Measurements from ENCODE around the gene SLC38A3.

SLC38A3 gene

DNA sequence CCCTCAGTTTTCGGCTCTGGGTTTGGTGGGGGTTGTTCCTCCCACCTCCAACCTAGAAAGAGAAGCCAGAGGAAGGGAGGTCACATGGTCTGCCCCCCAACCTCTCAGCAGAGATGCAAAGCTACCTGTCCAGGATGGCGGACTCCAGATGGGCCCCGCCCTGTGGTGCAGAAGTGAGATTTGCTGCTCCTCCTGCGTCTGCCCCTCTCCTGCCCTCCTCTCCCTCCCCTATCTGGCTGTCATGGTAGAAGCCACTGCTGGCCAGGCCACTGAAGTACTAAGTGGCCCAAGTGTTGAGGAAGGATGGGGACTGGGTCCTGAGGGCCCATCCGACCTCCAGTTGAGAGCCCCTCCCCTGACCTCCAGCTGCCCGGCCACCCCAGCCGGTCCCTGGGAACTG lies 61.8 kb downstream of the SLC38A3 start:
- H3K4me3 ChIP-seq (ENCODE audit: low read length): peak overlapping the region; percentile 51
- no peak for TF ChIP-seq CTCF (conservative IDR thresholded peaks at IDR 0.05; ENCODE audit: low read depth, low read length)
- no peak for DNase-seq (ENCODE audit: low read depth)

- TF ChIP-seq CTCF (conservative IDR thresholded peaks at IDR 0.05; ENCODE audit: low read depth, low read length): peak; percentile 13
- peak overlapping the region; percentile 51 for H3K4me3 ChIP-seq (ENCODE audit: low read length)
- DNase-seq (ENCODE audit: low read depth): no peak
Measured at GRCh38 chr3:50267280-50267913, 62.3 kb downstream of the SLC38A3 start.

DNA sequence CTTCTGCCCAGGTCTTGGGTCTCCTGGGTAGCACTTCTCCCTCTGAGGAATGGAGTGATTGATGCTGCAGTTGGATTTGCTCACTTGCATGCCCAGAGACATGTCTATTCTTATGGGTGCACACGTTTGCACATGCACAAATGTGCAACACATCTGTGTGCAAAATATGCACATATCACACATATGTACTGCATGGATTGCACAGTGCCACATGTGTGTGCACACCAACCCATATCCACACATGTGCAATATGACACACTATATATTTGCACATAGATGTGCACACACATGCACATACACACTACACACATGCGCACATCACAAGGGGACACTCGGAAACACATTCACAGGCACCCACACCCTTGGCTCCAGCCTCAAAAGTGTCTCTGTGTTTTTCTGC lies 63.2 kb downstream of the SLC38A3 start:
- peak overlapping the region; percentile 51 for H3K4me3 ChIP-seq (ENCODE audit: low read length)
- no peak for DNase-seq (ENCODE audit: low read depth)
- no peak for TF ChIP-seq CTCF (conservative IDR thresholded peaks at IDR 0.05; ENCODE audit: low read depth, low read length)

- DNase-seq (ENCODE audit: low read depth): peak; percentile 81
- peak within 1 kb of the TSS; percentile 51 for H3K4me3 ChIP-seq (ENCODE audit: low read length)
- TF ChIP-seq CTCF (conservative IDR thresholded peaks at IDR 0.05; ENCODE audit: low read depth, low read length): no peak
Measured at GRCh38 chr3:50268703-50269451, 63.8 kb downstream of the SLC38A3 start, which contains the start of gene SEMA3B. Gene SEMA3B, plus strand, starts transcription at chr3:50269147. Its CDS starts 94 bp downstream, at chr3:50269241.

GRCh38 chr3:50269460-50269859 lies 64.4 kb downstream of the SLC38A3 start:
- no peak for DNase-seq (ENCODE audit: low read depth)
- H3K4me3 ChIP-seq (ENCODE audit: low read length): peak overlapping the region; percentile 51
- no peak for TF ChIP-seq CTCF (conservative IDR thresholded peaks at IDR 0.05; ENCODE audit: low read depth, low read length)

DNA sequence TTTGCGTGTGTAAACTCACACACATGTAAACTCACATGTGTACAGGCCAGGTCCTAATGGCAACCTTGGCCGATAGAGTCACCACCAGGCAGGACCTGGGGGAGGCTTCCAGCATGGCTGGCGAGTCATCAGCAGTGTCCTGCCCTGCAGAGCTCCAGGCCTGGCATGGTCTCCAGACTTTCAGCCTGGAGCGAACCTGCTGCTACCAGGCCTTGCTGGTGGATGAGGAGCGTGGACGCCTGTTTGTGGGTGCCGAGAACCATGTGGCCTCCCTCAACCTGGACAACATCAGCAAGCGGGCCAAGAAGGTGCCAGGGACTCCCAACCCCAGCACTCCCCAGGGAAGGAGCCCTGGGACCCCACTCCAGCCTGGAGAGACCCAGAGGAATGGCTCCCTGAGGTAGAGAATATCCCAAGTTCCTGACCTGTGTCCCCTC lies 64.9 kb downstream of the SLC38A3 start:
- no peak for DNase-seq (ENCODE audit: low read depth)
- peak overlapping the region; percentile 51 for H3K4me3 ChIP-seq (ENCODE audit: low read length)
- TF ChIP-seq CTCF (conservative IDR thresholded peaks at IDR 0.05; ENCODE audit: low read depth, low read length): no peak
